Gastrocnemius medialis (tissue), 4 donors: Measurements from ENCODE around the gene PRCC. TPM values are rescaled to one million over a fixed set of nuclear protein-coding genes. Genes with fewer than 3 reads are reported as not detected.
"Not testable (repeated sequence)": the region's sequence is repeated elsewhere in the genome, so short reads cannot be mapped to it uniquely, and the experiment has no call there.

ENCODE experiments used
- ATAC-seq, 2 donors: fragments of 150-250 bp; one replicate each; pipeline ENCODE4 v1.9.1; 2016
- DNase-seq, 2 donors: peaks; one replicate each; pipeline ENCODE4 v3.0.0-alpha.2; 2019
- H3K27ac ChIP-seq, 4 donors: fragments of 200-600 bp; sonication (generic); 1 replicate in 1 of 4; 2 replicates in 3 of 4; pipeline ENCODE4 v1.5.1; 2016 to 2018; ENCODE audit warnings: mild to moderate bottlenecking in 2 of 4, moderate library complexity in 1 of 4
- H3K27me3 ChIP-seq, 3 donors: fragments of 200-600 bp; sonication (generic) in 2 of 3; 1 replicate in 1 of 3; 2 replicates in 2 of 3; pipeline versions ENCODE4 v1.5.1 to v1.6.0; 2016 to 2019; ENCODE audit warnings: mild to moderate bottlenecking in 1 of 3, moderate library complexity in 1 of 3
- H3K36me3 ChIP-seq, 2 donors: fragments of 200-600 bp; sonication (generic) in 1 of 2; one replicate each; pipeline ENCODE4 v1.5.1; 2017 to 2018
- H3K4me1 ChIP-seq, 2 donors: fragments of 200-600 bp; sonication (generic) in 1 of 2; one replicate each; pipeline ENCODE4 v1.5.1; 2016 to 2017; ENCODE audit warnings: mild to moderate bottlenecking in 2 of 2
- H3K4me3 ChIP-seq, 4 donors: fragments of 200-600 bp; sonication (generic) in 3 of 4; 1 replicate in 1 of 4; 2 replicates in 3 of 4; pipeline ENCODE4 v1.5.1; 2016 to 2019; ENCODE audit warnings: mild to moderate bottlenecking in 2 of 4
- H3K9me3 ChIP-seq, 3 donors: fragments of 200-600 bp; sonication (generic) in 2 of 3; 1 replicate in 1 of 3; 2 replicates in 2 of 3; pipeline ENCODE4 v1.5.1; 2016 to 2019
- CTCF ChIP-seq, 5 experiments: fragments of 450-650 bp in 3 of 5; fragments of 200-600 bp in 2 of 5; sonication (generic) in 2 of 5; IDR thresholded peaks in 4 of 5; conservative IDR thresholded peaks in 1 of 5; 1 replicate in 4 of 5; 2 replicates in 1 of 5; pipeline ENCODE4 v1.5.1; 2016 to 2019; ENCODE audit warnings: antibody characterized with exemption in 5 of 5, mild to moderate bottlenecking in 3 of 5, moderate library complexity in 3 of 5
- POLR2A ChIP-seq, 2 donors: fragments of 450-650 bp; IDR thresholded peaks; one replicate each; pipeline ENCODE4 v1.6.1; 2017; ENCODE audit warnings: antibody characterized with exemption in 2 of 2, mild to moderate bottlenecking in 2 of 2, moderate library complexity in 2 of 2
- in situ Hi-C, 4 donors: fragments of 200-750 bp; cut with MboI; loops; one replicate each; pipeline versions ENCODE4 v1.15.0 to v1.8.0; 2017; ENCODE audit warnings: low sequenced_read_pairs in 4 of 4
- intact Hi-C: fragments of 100-400 bp; cut with DNase I; formaldehyde crosslinking; loops from one replicate; pipeline ENCODE4 v1.15.1; 2023; ENCODE audit warnings: low total_unique reads
- total RNA-seq, 4 donors: library from RNA; depleted of rRNA; stranded (reverse); fragments of >200 nt; gene quantifications; one replicate each; pipeline versions ENCODE4 v1.1.0 to v1.2.3, GENCODE V29; 2016

The PRCC gene
- total RNA-seq, 4 donors from 2014 or later = 42.8 to 62.3 (median 46.5) TPM

GRCh38 chr1:156755527-156755950 lies 11.8 kb upstream of the PRCC start:
- TF ChIP-seq POLR2A (IDR thresholded peaks at IDR 0.05) = no peak
- TF ChIP-seq CTCF (IDR thresholded peaks at IDR 0.05 in 4 of 5, conservative IDR thresholded peaks at IDR 0.05 in 1 of 5) = no peak
- H3K9me3 ChIP-seq = no peaks in the 10 kb centered on the region

GRCh38 chr1:156756355-156756754 lies 11.0 kb upstream of the PRCC start:
- intact Hi-C loops = no loop called here
- ATAC-seq = no peak

More at GRCh38 chr1:156755527-156755950, 11.8 kb upstream of the PRCC start:
- Histone ChIP-seq H3K4me3 (no peak overlapping the region), H3K27ac (peak overlapping the region in 3 of 4 donors; percentile 3 to 100 (median 46)), H3K27me3 (no peaks in the 10 kb centered on the region), H3K36me3 (no peaks in the 10 kb centered on the region), H3K4me1 (peaks cover 24 to 25% of the 10 kb centered on the region in 2 donors)
- in situ Hi-C loops = no loop called here
- DNase-seq = no peak
- ATAC-seq = no peak
- intact Hi-C loops = no loop called here

GRCh38 chr1:156757572-156758253 lies 9.6 kb upstream of the PRCC start:
- ATAC-seq, intact Hi-C loops: not testable (repeated sequence)

More at GRCh38 chr1:156756355-156756754, 11.0 kb upstream of the PRCC start:
- Histone ChIP-seq H3K4me3 (no peak overlapping the region), H3K9me3 (no peaks in the 10 kb centered on the region), H3K36me3 (no peaks in the 10 kb centered on the region), H3K27ac (peak overlapping the region in 1 of 4 donors; percentile 100), H3K4me1 (peaks cover 31% of the 10 kb centered on the region in 2 donors), H3K27me3 (no peaks in the 10 kb centered on the region)
- TF ChIP-seq CTCF (IDR thresholded peaks at IDR 0.05 in 4 of 5, conservative IDR thresholded peaks at IDR 0.05 in 1 of 5) (no peak), POLR2A (IDR thresholded peaks at IDR 0.05) (no peak)
- in situ Hi-C loops = no loop called here
- no peak for DNase-seq

GRCh38 chr1:156760092-156760795 lies 7.1 kb upstream of the PRCC start:
- TF ChIP-seq CTCF (IDR thresholded peaks at IDR 0.05 in 4 of 5, conservative IDR thresholded peaks at IDR 0.05 in 1 of 5) = no peak
- TF ChIP-seq POLR2A (IDR thresholded peaks at IDR 0.05) = no peak
- intact Hi-C loops = no loop called here
- DNase-seq = peak in 1 of 2 donors; percentile 64
- Histone ChIP-seq H3K27ac (peak overlapping the region in 3 of 4 donors; percentile 59 to 80 (median 69)), H3K4me3 (no peak overlapping the region), H3K9me3 (no peaks in the 10 kb centered on the region), H3K4me1 (peaks cover 7 to 10% of the 10 kb centered on the region in 2 donors), H3K27me3 (no peaks in the 10 kb centered on the region), H3K36me3 (no peaks in the 10 kb centered on the region)
- in situ Hi-C loops = no loop called here
- ATAC-seq = peak; percentile 81 to 87

More at GRCh38 chr1:156757572-156758253, 9.6 kb upstream of the PRCC start:
- H3K9me3 ChIP-seq, H3K4me3 ChIP-seq, H3K36me3 ChIP-seq, H3K27me3 ChIP-seq, in situ Hi-C loops, DNase-seq: not testable (repeated sequence)
- H3K27ac ChIP-seq = peak overlapping the region in 2 of 4 donors; percentile 38 to 49
- peaks cover 26 to 28% of the 10 kb centered on the region in 2 donors for H3K4me1 ChIP-seq

- ATAC-seq (peak in 1 of 2 donors; percentile 5), DNase-seq (no peak)
- peak overlapping the region in 3 of 4 donors; percentile 59 to 80 (median 69) for H3K27ac ChIP-seq
- H3K36me3 ChIP-seq = no peaks in the 10 kb centered on the region
- H3K27me3 ChIP-seq = no peaks in the 10 kb centered on the region
- in situ Hi-C loops = no loop called here
- no peak for TF ChIP-seq CTCF (IDR thresholded peaks at IDR 0.05 in 4 of 5, conservative IDR thresholded peaks at IDR 0.05 in 1 of 5)
- TF ChIP-seq POLR2A (IDR thresholded peaks at IDR 0.05) = no peak
- peaks cover 8 to 12% of the 10 kb centered on the region in 2 donors for H3K4me1 ChIP-seq
- H3K9me3 ChIP-seq = no peaks in the 10 kb centered on the region
- intact Hi-C loops = no loop called here
- H3K4me3 ChIP-seq = no peak overlapping the region
Observed at GRCh38 chr1:156760796-156761104, 6.6 kb upstream of the PRCC start.

- ATAC-seq, H3K4me3 ChIP-seq, DNase-seq, H3K36me3 ChIP-seq, H3K27ac ChIP-seq, intact Hi-C loops, H3K9me3 ChIP-seq, in situ Hi-C loops, H3K27me3 ChIP-seq: not testable (repeated sequence)
- H3K4me1 ChIP-seq = peaks cover 32 to 40% of the 10 kb centered on the region in 2 donors
Observed at GRCh38 chr1:156765136-156765535, 2.2 kb upstream of the PRCC start.
